ENCODE measurements around the gene DACT2. TPM values are rescaled to one million over a fixed set of nuclear protein-coding genes. Genes with fewer than 3 reads are reported as not detected.

DACT2 gene
- total and polyA plus RNA-seq, 10 of the 15 experiments (the other 5 are each of a cell fraction or from before 2014, with no cell fraction given) = not detected

DNA sequence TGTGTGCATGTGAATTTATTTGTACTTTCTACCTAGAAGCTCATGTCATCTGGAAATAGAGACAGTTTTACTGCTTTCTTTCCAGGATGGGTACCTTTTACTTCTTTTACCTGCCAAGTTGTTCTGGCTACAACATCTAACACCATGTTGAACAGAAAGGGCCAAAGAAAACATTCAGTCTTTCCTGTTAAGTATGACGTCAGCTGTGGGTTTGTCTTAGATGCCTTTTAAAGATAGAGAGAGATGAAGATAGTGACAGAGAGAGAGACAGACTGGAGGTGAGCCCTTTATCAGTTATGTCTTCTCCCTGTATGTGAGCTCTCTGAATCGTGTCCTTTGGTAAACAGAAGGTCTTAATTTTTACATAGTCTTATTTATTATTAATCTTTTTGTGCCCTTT is 3.4 kb upstream of the DACT2 start:
- ATAC-seq = no peak
- H3K27ac ChIP-seq (ENCODE audit: control insufficient read depth, insufficient read depth) = no peak overlapping the region
- BruUV-seq (replicated peaks) = no TSS peak
- H3K4me3 ChIP-seq = no peak overlapping the region
- POLR2A ChIA-PET = no interaction called here
- in situ Hi-C loops (cut with MboI) (no loop called here), intact Hi-C loops (cut with micrococcal nuclease; ENCODE audit: unreplicated experiment) (no loop called here)
- RAD21 ChIA-PET (ENCODE audit: unreplicated experiment) = no interaction called here
- 32% methylated on average over 2 of the region's 2 CpGs for WGBS (ENCODE audit: insufficient coverage, insufficient replicate concordance, low lambda C conversion rate, missing lambda C conversion rate)
- CTCF ChIA-PET = no interaction called here
- no peak for FAIRE-seq
- H3K9ac ChIP-seq (ENCODE audit: control insufficient read depth, insufficient read depth, low read length) = no peak overlapping the region
- no peak overlapping the region for H3K4me2 ChIP-seq (ENCODE audit: control insufficient read depth, insufficient read depth)
- DNase-seq (ENCODE audit: low read depth, low spot score) = no peak
- no peaks in the 10 kb centered on the region for H3K36me3 ChIP-seq (ENCODE audit: control insufficient read depth in 2 of 2, insufficient read depth in 2 of 2, low read length in 1 of 2)
- H3K9me3 ChIP-seq (replicated peaks; ENCODE audit: control insufficient read depth, insufficient read depth, low read length) = no peaks in the 10 kb centered on the region
- H3K27me3 ChIP-seq (replicated peaks in 1 of 2; ENCODE audit: control insufficient read depth in 2 of 2, insufficient read depth in 2 of 2, low read length in 1 of 2) = no peaks in the 10 kb centered on the region
- no peaks in the 10 kb centered on the region for H4K20me1 ChIP-seq (ENCODE audit: control insufficient read depth, insufficient read depth)
- no peaks in the 10 kb centered on the region for H3K4me1 ChIP-seq (ENCODE audit: control insufficient read depth, insufficient read depth, low read length)
- SMC1A ChIA-PET (ENCODE audit: uncharacterized antibody, unreplicated experiment) = no interaction called here
- H3K79me2 ChIP-seq (ENCODE audit: control insufficient read depth, insufficient read depth, low read length) = no peaks in the 10 kb centered on the region
- H2AFZ ChIP-seq (ENCODE audit: control insufficient read depth, low read depth, low read length) = no peak overlapping the region
- no peak for TF ChIP-seq YBX1 (IDR thresholded peaks at IDR 0.05)
- no peak for TF ChIP-seq E2F4 (IDR thresholded peaks at IDR 0.05; ENCODE audit: low read depth, low read length)
- TF ChIP-seq HDAC2 (IDR thresholded peaks at IDR 0.05) = no peak
- TF ChIP-seq KDM1A (IDR thresholded peaks at IDR 0.05; ENCODE audit: borderline replicate concordance) = no peak
- TF ChIP-seq CHD4 (IDR thresholded peaks at IDR 0.05) = no peak
- no peak for TF ChIP-seq PAX8 (IDR thresholded peaks at IDR 0.05)
- no peak for TF ChIP-seq SP1 (IDR thresholded peaks at IDR 0.05; ENCODE audit: low read depth, low read length)
- TF ChIP-seq NFIC (IDR thresholded peaks at IDR 0.05; ENCODE audit: low read depth, low read length) = no peak
- no peak for TF ChIP-seq BMI1 (IDR thresholded peaks at IDR 0.05; ENCODE audit: borderline replicate concordance)
- TF ChIP-seq PKNOX1 (IDR thresholded peaks at IDR 0.05) = no peak
- TF ChIP-seq SUPT20H (IDR thresholded peaks at IDR 0.05; ENCODE audit: borderline replicate concordance, control insufficient read depth, low read depth, low read length) = no peak
- no peak for TF ChIP-seq ZNF592 (IDR thresholded peaks at IDR 0.05)
- no peak for TF ChIP-seq ETV6 (conservative IDR thresholded peaks at IDR 0.05 in 1 of 2, IDR thresholded peaks at IDR 0.05 in 1 of 2; ENCODE audit: borderline replicate concordance in 1 of 2, low read depth in 1 of 2)
- TF ChIP-seq BCLAF1 (IDR thresholded peaks at IDR 0.05) = no peak
- no peak for TF ChIP-seq CHD1 (IDR thresholded peaks at IDR 0.05; ENCODE audit: low read depth, low read length)
